Activated CD4-positive, CD25-positive, alpha-beta regulatory T cell (primary cell): ENCODE results near the gene ZNF197.
"Not testable (repeated sequence)": the region's sequence is repeated elsewhere in the genome, so short reads cannot be mapped to it uniquely, and the experiment has no call there.

Experiments used
- DNase-seq, 4 experiments: peaks; one replicate each; lab custom pipeline; 2025; lab: John Stamatoyannopoulos, UW

Gene ZNF197

GRCh38 chr3:44665173-44665572 is 40.3 kb downstream of the ZNF197 start:
- no peak for DNase-seq

- no peak for DNase-seq
Observed at GRCh38 chr3:44666346-44666745, 41.5 kb downstream of the ZNF197 start.

- DNase-seq = no peak
Observed at GRCh38 chr3:44669760-44670159, 44.9 kb downstream of the ZNF197 start.

- not testable (repeated sequence) for DNase-seq
Observed at GRCh38 chr3:44673466-44673865, 48.6 kb downstream of the ZNF197 start.

GRCh38 chr3:44674211-44674610 is 49.4 kb downstream of the ZNF197 start:
- DNase-seq = no peak

- no peak for DNase-seq
Observed at GRCh38 chr3:44678480-44679116, 53.8 kb downstream of the ZNF197 start.

- no peak for DNase-seq
Observed at GRCh38 chr3:44680921-44681455, 56.2 kb downstream of the ZNF197 start.

GRCh38 chr3:44682182-44682896 is 57.5 kb downstream of the ZNF197 start:
- DNase-seq = no peak

GRCh38 chr3:44685128-44685800 is 60.4 kb downstream of the ZNF197 start:
- peak in 3 of 4 experiments; percentile 9 to 36 (median 26) for DNase-seq

- DNase-seq = no peak
Observed at GRCh38 chr3:44687898-44688297, 63.1 kb downstream of the ZNF197 start.
